ENCODE results near the gene EIF4G2.

The EIF4G2 gene

GRCh38 chr11:10807493-10808234 is 1.1 kb downstream of the EIF4G2 start:
- ChIA-PET POLR2A (interaction anchor here (0.6 to 4.1 kb wide), 15 partner anchors 9 to 213 kb away, joined by 3 to 63 read pairs (median 13); partner anchors contain the start of gene ZBED5), CTCF (no interaction called here)
- TF ChIP-seq NFRKB (IDR thresholded peaks at IDR 0.05), result no peak
- no peak for TF ChIP-seq TARDBP (IDR thresholded peaks at IDR 0.05)
- peak; percentile 31; the same call in 1 of the 2 replicates for TF ChIP-seq L3MBTL2 (conservative IDR thresholded peaks at IDR 0.05)
- TF ChIP-seq ZNF384 (IDR thresholded peaks at IDR 0.05), result no peak
- no peak for TF ChIP-seq ELF4 (IDR thresholded peaks at IDR 0.05)
- TF ChIP-seq PKNOX1 (IDR thresholded peaks at IDR 0.05), result 0 out of 2 replicates have a peak, but pooled peaks have one; percentile 17
- DNase-seq (ENCODE audit: extremely low spot score), result peak; percentile 23

GRCh38 chr11:10806206-10806605 is 2.5 kb downstream of the EIF4G2 start:
- CTCF ChIA-PET, result no interaction called here
- POLR2A ChIA-PET, result interaction anchor here (4.1 kb wide), 1 partner anchor 9 kb away, joined by 63 read pairs; no protein-coding TSS in a partner anchor
- TF ChIP-seq SUZ12 (IDR thresholded peaks at IDR 0.05) (no peak), TARDBP (IDR thresholded peaks at IDR 0.05) (no peak), NFRKB (IDR thresholded peaks at IDR 0.05) (no peak), FOXM1 (IDR thresholded peaks at IDR 0.05; ENCODE audit: borderline replicate concordance) (no peak), L3MBTL2 (conservative IDR thresholded peaks at IDR 0.05) (no peak), FOXA1 (IDR thresholded peaks at IDR 0.05) (no peak), PKNOX1 (IDR thresholded peaks at IDR 0.05) (no peak)
- no peak for DNase-seq (ENCODE audit: extremely low spot score)

- TF ChIP-seq CTBP1 (IDR thresholded peaks at IDR 0.05; ENCODE audit: borderline replicate concordance) (no peak), ELF4 (IDR thresholded peaks at IDR 0.05) (no peak), SP1 (IDR thresholded peaks at IDR 0.05) (no peak), HDGF (IDR thresholded peaks at IDR 0.05; ENCODE audit: borderline replicate concordance) (no peak), FOXA1 (IDR thresholded peaks at IDR 0.05) (no peak), FOXM1 (IDR thresholded peaks at IDR 0.05; ENCODE audit: borderline replicate concordance) (no peak)
- no peak for DNase-seq (ENCODE audit: extremely low spot score)
- ChIA-PET CTCF (no interaction called here), POLR2A (no interaction called here)
Observed at GRCh38 chr11:10805741-10806140, 3.0 kb downstream of the EIF4G2 start.

- no peak for DNase-seq (ENCODE audit: extremely low spot score)
- ChIA-PET POLR2A (no interaction called here), CTCF (interaction anchor here (0.6 to 2.9 kb wide), 2 partner anchors 12 to 122 kb away, joined by 5 to 12 read pairs; no protein-coding TSS in a partner anchor)
- TF ChIP-seq PKNOX1 (IDR thresholded peaks at IDR 0.05) (no peak), SUZ12 (IDR thresholded peaks at IDR 0.05) (no peak), BHLHE40 (IDR thresholded peaks at IDR 0.05; ENCODE audit: borderline replicate concordance) (no peak), NFRKB (IDR thresholded peaks at IDR 0.05) (no peak), HDGF (IDR thresholded peaks at IDR 0.05; ENCODE audit: borderline replicate concordance) (no peak), ARNT (IDR thresholded peaks at IDR 0.05) (no peak), SP1 (IDR thresholded peaks at IDR 0.05) (no peak), L3MBTL2 (conservative IDR thresholded peaks at IDR 0.05) (no peak), ELF4 (IDR thresholded peaks at IDR 0.05) (no peak), LEF1 (IDR thresholded peaks at IDR 0.05; ENCODE audit: borderline replicate concordance) (no peak), CTBP1 (IDR thresholded peaks at IDR 0.05; ENCODE audit: borderline replicate concordance) (no peak), ZNF384 (IDR thresholded peaks at IDR 0.05) (no peak), FOXM1 (IDR thresholded peaks at IDR 0.05; ENCODE audit: borderline replicate concordance) (no peak), FOXA1 (IDR thresholded peaks at IDR 0.05) (no peak), TARDBP (IDR thresholded peaks at IDR 0.05) (no peak), FOXK2 (IDR thresholded peaks at IDR 0.05) (no peak)
Observed at GRCh38 chr11:10803676-10804075, 5.0 kb downstream of the EIF4G2 start.

GRCh38 chr11:10800292-10800691 is 8.4 kb downstream of the EIF4G2 start:
- CTCF ChIA-PET, result no interaction called here
- no peak for DNase-seq (ENCODE audit: extremely low spot score)
- POLR2A ChIA-PET, result interaction anchor here (5.5 kb wide), 1 partner anchor 8 kb away, joined by 63 read pairs; the partner anchor contains the start of gene EIF4G2
- no peak for TF ChIP-seq FOXM1 (IDR thresholded peaks at IDR 0.05; ENCODE audit: borderline replicate concordance)
- no peak for TF ChIP-seq CTBP1 (IDR thresholded peaks at IDR 0.05; ENCODE audit: borderline replicate concordance)
- TF ChIP-seq BHLHE40 (IDR thresholded peaks at IDR 0.05; ENCODE audit: borderline replicate concordance), result no peak
- no peak for TF ChIP-seq SUZ12 (IDR thresholded peaks at IDR 0.05)
- no peak for TF ChIP-seq FOXK2 (IDR thresholded peaks at IDR 0.05)
- no peak for TF ChIP-seq ZNF384 (IDR thresholded peaks at IDR 0.05)
- no peak for TF ChIP-seq ARNT (IDR thresholded peaks at IDR 0.05)
- no peak for TF ChIP-seq FOXA1 (IDR thresholded peaks at IDR 0.05)
- TF ChIP-seq LEF1 (IDR thresholded peaks at IDR 0.05; ENCODE audit: borderline replicate concordance), result no peak
- TF ChIP-seq TARDBP (IDR thresholded peaks at IDR 0.05), result no peak
- TF ChIP-seq SP1 (IDR thresholded peaks at IDR 0.05), result no peak
- TF ChIP-seq L3MBTL2 (conservative IDR thresholded peaks at IDR 0.05), result no peak
- no peak for TF ChIP-seq PKNOX1 (IDR thresholded peaks at IDR 0.05)
- TF ChIP-seq ELF4 (IDR thresholded peaks at IDR 0.05), result no peak
- TF ChIP-seq HDGF (IDR thresholded peaks at IDR 0.05; ENCODE audit: borderline replicate concordance), result no peak
- TF ChIP-seq NFRKB (IDR thresholded peaks at IDR 0.05), result no peak

Data from HEK293T (cell line).